Osteoblast (primary cell): ENCODE measurements around the gene MARS1. TPM values are rescaled to one million over a fixed set of nuclear protein-coding genes. Genes with fewer than 3 reads are reported as not detected.
A peak's percentile ranks its signal among the peaks of the same experiment; 100 is the strongest.

Experiments
- DNase-seq: peaks from one replicate; pipeline ENCODE4 v3.0.0; 2011; ENCODE audit warnings: low spot score, mixed read lengths; ENCODE audit not compliant: insufficient read length; ENCODE audit errors: missing footprints
- H2AFZ ChIP-seq: 2 replicates; pipeline ENCODE4 v1.6.0; 2011; ENCODE audit warnings: mild to moderate bottlenecking, low read length
- H3K27ac ChIP-seq: 2 replicates; pipeline ENCODE4 v1.5.1; 2011; ENCODE audit warnings: mild to moderate bottlenecking, low read depth, low read length, moderate library complexity
- H3K27me3 ChIP-seq: 2 replicates; pipeline ENCODE4 v1.6.0; 2012; ENCODE audit warnings: mild to moderate bottlenecking, control low read depth, inconsistent platforms, low read length, moderate library complexity; ENCODE audit not compliant: insufficient read depth
- H3K36me3 ChIP-seq: 2 replicates; pipeline ENCODE4 v1.5.1; 2011; ENCODE audit warnings: mild to moderate bottlenecking, low read length, control low read depth, moderate library complexity; ENCODE audit not compliant: insufficient read depth
- H3K4me1 ChIP-seq: 2 replicates; pipeline ENCODE4 v1.5.1; 2011; ENCODE audit warnings: mild to moderate bottlenecking, low read length, control low read depth, moderate library complexity; ENCODE audit not compliant: insufficient read depth
- H3K4me2 ChIP-seq: 2 replicates; pipeline ENCODE4 v1.6.0; 2011; ENCODE audit warnings: mild to moderate bottlenecking, low read length; ENCODE audit not compliant: insufficient read depth
- H3K4me3 ChIP-seq: fragments of 200-600 bp; sonication (generic); 3 replicates; pipeline ENCODE4 v1.5.1; 2012; ENCODE audit warnings: mild to moderate bottlenecking, low read length, inconsistent platforms; ENCODE audit not compliant: insufficient read depth
- H3K79me2 ChIP-seq: 2 replicates; pipeline ENCODE4 v1.6.0; 2012; ENCODE audit warnings: mild to moderate bottlenecking, low read length, control low read depth, inconsistent platforms; ENCODE audit not compliant: insufficient read depth
- H3K9me3 ChIP-seq: 2 replicates; pipeline ENCODE4 v1.5.1; 2011; ENCODE audit warnings: low read depth, low read length, control low read depth
- H4K20me1 ChIP-seq: 2 replicates; pipeline ENCODE4 v1.6.0; 2012; ENCODE audit warnings: mild to moderate bottlenecking, low read length, control low read depth; ENCODE audit not compliant: insufficient read depth
- CTCF ChIP-seq: IDR thresholded peaks from 2 replicates; pipeline ENCODE4 v1.5.1; 2011; ENCODE audit warnings: mild to moderate bottlenecking, low read depth, low read length, moderate library complexity; ENCODE audit errors: extremely low read depth
- total RNA-seq: library from RNA; depleted of rRNA; stranded (reverse); fragments of >200 nt; gene quantifications from 2 replicates; pipeline ENCODE4 v1.2.3, GENCODE V29; 2012

Gene MARS1
- total RNA-seq, 1 donor = 187 TPM

- Histone ChIP-seq H3K4me1 (peaks cover 33% of the 10 kb centered on the region), H3K4me3 (no peak overlapping the region), H2AFZ (no peak overlapping the region), H3K79me2 (no peaks in the 10 kb centered on the region), H3K9me3 (no peaks in the 10 kb centered on the region), H3K27me3 (peaks cover 4% of the 10 kb centered on the region), H3K36me3 (no peaks in the 10 kb centered on the region), H4K20me1 (no peaks in the 10 kb centered on the region), H3K4me2 (peak overlapping the region; percentile 34), H3K27ac (no peak overlapping the region)
- TF ChIP-seq CTCF = no peak
- DNase-seq = no peak
Measured at GRCh38 chr12:57455374-57456144, 32.3 kb upstream of the MARS1 start.

- Histone ChIP-seq H3K9me3 (no peaks in the 10 kb centered on the region), H3K4me3 (no peak overlapping the region), H3K27ac (no peak overlapping the region), H3K4me2 (peak overlapping the region; percentile 34), H3K36me3 (no peaks in the 10 kb centered on the region), H3K79me2 (no peaks in the 10 kb centered on the region), H4K20me1 (no peaks in the 10 kb centered on the region), H3K27me3 (peaks cover 10% of the 10 kb centered on the region), H2AFZ (no peak overlapping the region), H3K4me1 (peaks cover 28% of the 10 kb centered on the region)
- peak; percentile 85 for DNase-seq
- TF ChIP-seq CTCF = peak; percentile 66
Measured at GRCh38 chr12:57456145-57456700, 31.6 kb upstream of the MARS1 start.

GRCh38 chr12:57456737-57457490 lies 31.0 kb upstream of the MARS1 start:
- no peak for DNase-seq
- H3K4me1 ChIP-seq = peaks cover 23% of the 10 kb centered on the region
- H3K4me3 ChIP-seq = no peak overlapping the region
- H3K4me2 ChIP-seq = no peak overlapping the region
- peaks cover 12% of the 10 kb centered on the region for H3K27me3 ChIP-seq
- no peak for TF ChIP-seq CTCF
- H4K20me1 ChIP-seq = no peaks in the 10 kb centered on the region
- no peaks in the 10 kb centered on the region for H3K36me3 ChIP-seq
- H3K79me2 ChIP-seq = no peaks in the 10 kb centered on the region
- no peak overlapping the region for H2AFZ ChIP-seq
- H3K27ac ChIP-seq = no peak overlapping the region
- no peaks in the 10 kb centered on the region for H3K9me3 ChIP-seq

- Histone ChIP-seq H3K9me3 (no peaks in the 10 kb centered on the region), H3K79me2 (no peaks in the 10 kb centered on the region), H3K4me1 (peaks cover 16% of the 10 kb centered on the region), H3K27me3 (peaks cover 12% of the 10 kb centered on the region), H2AFZ (peak overlapping the region; percentile 90), H3K36me3 (no peaks in the 10 kb centered on the region), H4K20me1 (no peaks in the 10 kb centered on the region), H3K27ac (peak overlapping the region; percentile 38), H3K4me3 (peak overlapping the region; percentile 78), H3K4me2 (peak overlapping the region; percentile 93)
- DNase-seq = no peak
- no peak for TF ChIP-seq CTCF
Measured at GRCh38 chr12:57458665-57459054, 29.2 kb upstream of the MARS1 start.
